ENCODE measurements around the gene SLC66A2. TPM values are rescaled to one million over a fixed set of nuclear protein-coding genes. Genes with fewer than 3 reads are reported as not detected.

SLC66A2 gene
- total and polyA plus RNA-seq, 10 of the 15 experiments (the other 5 are each of a cell fraction or from before 2014, with no cell fraction given) = 0.69 to 42.5 (median 14.8) TPM

DNA sequence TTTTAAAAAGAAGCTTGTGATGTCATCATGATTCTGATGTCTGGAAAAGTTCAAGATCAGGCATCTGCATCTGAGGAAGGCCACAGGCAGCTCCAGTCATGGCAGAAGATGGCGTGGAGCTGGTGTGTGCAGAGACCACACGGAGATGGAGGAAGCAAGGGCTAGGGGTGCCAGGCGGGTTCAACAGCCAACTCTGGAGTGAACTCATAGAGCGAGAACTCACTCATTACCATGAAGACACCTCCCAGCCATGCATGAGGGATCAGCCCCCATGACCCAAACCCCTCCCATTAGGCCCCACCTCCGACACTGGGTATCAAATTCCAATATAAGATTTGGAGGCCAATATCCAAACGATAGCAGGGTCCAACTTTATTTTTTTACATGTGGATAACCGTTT lies 92.1 kb downstream of the SLC66A2 start (continued):
- TF ChIP-seq CHD1 (IDR thresholded peaks at IDR 0.05; ENCODE audit: low read depth, low read length) (no peak), SPI1 (IDR thresholded peaks at IDR 0.05; ENCODE audit: borderline replicate concordance, insufficient read depth, low read depth, low read length) (no peak), IKZF2 (IDR thresholded peaks at IDR 0.05) (no peak), MEF2B (IDR thresholded peaks at IDR 0.05; ENCODE audit: partially characterized antibody, poor library complexity, severe bottlenecking) (no peak), CREB1 (IDR thresholded peaks at IDR 0.05; ENCODE audit: low read depth) (no peak)

DNA sequence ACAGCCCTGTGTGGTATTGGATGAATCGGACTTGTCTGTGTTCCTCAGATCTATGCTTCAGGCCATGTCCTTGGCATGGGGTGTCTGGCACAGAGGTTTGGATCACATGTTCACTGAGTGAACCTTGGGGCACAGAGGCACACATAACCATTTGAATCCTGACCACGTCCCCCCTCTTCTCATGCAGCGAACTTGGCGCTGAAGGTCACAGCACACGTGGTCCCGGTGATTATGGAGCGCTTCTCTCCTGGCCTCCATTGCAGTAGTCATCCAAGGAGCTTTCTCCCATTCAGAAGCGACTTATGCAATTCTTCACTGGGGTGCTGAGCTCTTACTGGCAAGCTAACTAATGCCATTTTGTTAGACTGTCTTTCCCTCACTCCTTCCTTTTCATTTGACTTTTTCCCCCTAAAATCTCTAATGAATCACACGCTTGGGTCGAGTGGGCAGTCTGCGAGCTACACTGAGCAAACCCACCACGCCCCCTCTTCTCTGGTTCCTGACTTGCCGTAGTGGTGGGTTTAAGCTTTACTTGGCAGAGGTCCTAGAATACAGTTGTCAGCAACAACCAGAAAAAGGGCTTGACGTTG lies 94.3 kb downstream of the SLC66A2 start:
- TF ChIP-seq, protein P1, sequence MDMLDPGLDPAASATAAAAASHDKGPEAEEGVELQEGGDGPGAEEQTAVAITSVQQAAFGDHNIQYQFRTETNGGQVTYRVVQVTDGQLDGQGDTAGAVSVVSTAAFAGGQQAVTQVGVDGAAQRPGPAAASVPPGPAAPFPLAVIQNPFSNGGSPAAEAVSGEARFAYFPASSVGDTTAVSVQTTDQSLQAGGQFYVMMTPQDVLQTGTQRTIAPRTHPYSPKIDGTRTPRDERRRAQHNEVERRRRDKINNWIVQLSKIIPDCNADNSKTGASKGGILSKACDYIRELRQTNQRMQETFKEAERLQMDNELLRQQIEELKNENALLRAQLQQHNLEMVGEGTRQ (IDR thresholded peaks at IDR 0.05; ENCODE audit: borderline replicate concordance, low read depth, low read length) = no peak
- TF ChIP-seq EED (IDR thresholded peaks at IDR 0.05; ENCODE audit: low read depth) = no peak
- TF ChIP-seq FOXK2 (IDR thresholded peaks at IDR 0.05) = no peak
- TF ChIP-seq, protein P2, sequence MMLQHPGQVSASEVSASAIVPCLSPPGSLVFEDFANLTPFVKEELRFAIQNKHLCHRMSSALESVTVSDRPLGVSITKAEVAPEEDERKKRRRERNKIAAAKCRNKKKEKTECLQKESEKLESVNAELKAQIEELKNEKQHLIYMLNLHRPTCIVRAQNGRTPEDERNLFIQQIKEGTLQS (IDR thresholded peaks at IDR 0.05; ENCODE audit: borderline replicate concordance, extremely low read depth, low read depth, low read length) = no peak
- TF ChIP-seq PML (IDR thresholded peaks at IDR 0.05; ENCODE audit: low read length) = no peak
- TF ChIP-seq, protein P3, sequence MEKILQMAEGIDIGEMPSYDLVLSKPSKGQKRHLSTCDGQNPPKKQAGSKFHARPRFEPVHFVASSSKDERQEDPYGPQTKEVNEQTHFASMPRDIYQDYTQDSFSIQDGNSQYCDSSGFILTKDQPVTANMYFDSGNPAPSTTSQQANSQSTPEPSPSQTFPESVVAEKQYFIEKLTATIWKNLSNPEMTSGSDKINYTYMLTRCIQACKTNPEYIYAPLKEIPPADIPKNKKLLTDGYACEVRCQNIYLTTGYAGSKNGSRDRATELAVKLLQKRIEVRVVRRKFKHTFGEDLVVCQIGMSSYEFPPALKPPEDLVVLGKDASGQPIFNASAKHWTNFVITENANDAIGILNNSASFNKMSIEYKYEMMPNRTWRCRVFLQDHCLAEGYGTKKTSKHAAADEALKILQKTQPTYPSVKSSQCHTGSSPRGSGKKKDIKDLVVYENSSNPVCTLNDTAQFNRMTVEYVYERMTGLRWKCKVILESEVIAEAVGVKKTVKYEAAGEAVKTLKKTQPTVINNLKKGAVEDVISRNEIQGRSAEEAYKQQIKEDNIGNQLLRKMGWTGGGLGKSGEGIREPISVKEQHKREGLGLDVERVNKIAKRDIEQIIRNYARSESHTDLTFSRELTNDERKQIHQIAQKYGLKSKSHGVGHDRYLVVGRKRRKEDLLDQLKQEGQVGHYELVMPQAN (conservative IDR thresholded peaks at IDR 0.05) = no peak
- TF ChIP-seq ZNF207 (IDR thresholded peaks at IDR 0.05; ENCODE audit: borderline replicate concordance) = no peak
- no peak for TF ChIP-seq IRF4 (IDR thresholded peaks at IDR 0.05; ENCODE audit: low read depth, low read length)
- no peak for TF ChIP-seq JUNB (IDR thresholded peaks at IDR 0.05)
- ChIA-PET SMC1A (ENCODE audit: uncharacterized antibody, unreplicated experiment) (interaction anchor here (0.8 kb wide), 1 partner anchor 17 kb away, joined by 3 read pairs; no protein-coding TSS in a partner anchor), CTCF (no interaction called here), RAD21 (ENCODE audit: unreplicated experiment) (no interaction called here), POLR2A (no interaction called here)
- Histone ChIP-seq H2AFZ (ENCODE audit: control insufficient read depth, low read depth, low read length) (no peak overlapping the region), H3K4me3 (no peak overlapping the region), H3K4me1 (ENCODE audit: control insufficient read depth, insufficient read depth, low read length) (peaks cover 10% of the 10 kb centered on the region), H3K4me2 (ENCODE audit: control insufficient read depth, insufficient read depth) (no peak overlapping the region), H3K9me3 (replicated peaks; ENCODE audit: control insufficient read depth, insufficient read depth, low read length) (no peaks in the 10 kb centered on the region), H3K27me3 (replicated peaks in 1 of 2; ENCODE audit: control insufficient read depth in 2 of 2, insufficient read depth in 2 of 2, low read length in 1 of 2) (no peaks in the 10 kb centered on the region), H3K36me3 (ENCODE audit: control insufficient read depth in 2 of 2, insufficient read depth in 2 of 2, low read length in 1 of 2) (no peaks in the 10 kb centered on the region), H3K79me2 (ENCODE audit: control insufficient read depth, insufficient read depth, low read length) (no peaks in the 10 kb centered on the region), H3K9ac (ENCODE audit: control insufficient read depth, insufficient read depth, low read length) (no peak overlapping the region), H3K27ac (ENCODE audit: control insufficient read depth, insufficient read depth) (no peak overlapping the region), H4K20me1 (ENCODE audit: control insufficient read depth, insufficient read depth) (no peaks in the 10 kb centered on the region)
- intact Hi-C loops (cut with micrococcal nuclease; ENCODE audit: unreplicated experiment) = no loop called here
- WGBS (ENCODE audit: insufficient coverage, insufficient replicate concordance, low lambda C conversion rate, missing lambda C conversion rate) = 71% methylated on average over 13 of the region's 14 CpGs
- DNase-seq (ENCODE audit: low read depth, low spot score) (no peak), FAIRE-seq (no peak), ATAC-seq (no peak)
- BruUV-seq (replicated peaks) = no TSS peak
- in situ Hi-C loops (cut with MboI) = no loop called here

Measured in GM12878 (cell line).